Mesothelial cell of epicardium (in vitro differentiated cells): Measurements from ENCODE around the gene ZNF791. TPM values are rescaled to one million over a fixed set of nuclear protein-coding genes. Genes with fewer than 3 reads are reported as not detected.

ENCODE experiments used
- DNase-seq, 2 experiments: peaks; one replicate each; pipeline ENCODE4 v3.0.0; 2021; ENCODE audit warnings: low spot score in 2 of 2; ENCODE audit not compliant: unreplicated experiment in 2 of 2
- H3K27ac Mint-ChIP-seq: 2 replicates; pipeline ENCODE4 v1.8.0; 2021; ENCODE audit warnings: mixed read lengths
- H3K27me3 Mint-ChIP-seq: 2 replicates; pipeline ENCODE4 v1.8.0; 2021; ENCODE audit warnings: low read depth, mixed read lengths
- H3K36me3 Mint-ChIP-seq: 2 replicates; pipeline ENCODE4 v1.8.0; 2021; ENCODE audit warnings: mixed read lengths
- H3K4me1 Mint-ChIP-seq: 2 replicates; pipeline ENCODE4 v1.8.0; 2021; ENCODE audit warnings: mixed read lengths
- H3K4me3 Mint-ChIP-seq: 2 replicates; pipeline ENCODE4 v1.8.0; 2021; ENCODE audit warnings: mild to moderate bottlenecking, moderate library complexity, mixed read lengths
- H3K9me3 Mint-ChIP-seq: 2 replicates; pipeline ENCODE4 v1.8.0; 2021; ENCODE audit warnings: mixed read lengths
- total RNA-seq: library from RNA; stranded (reverse); gene quantifications from 3 replicates; pipeline ENCODE4 v1.2.1, GENCODE V29; 2021
- TF ChIP-seq, protein P1 (sequence below): fragments of 200-600 bp; sonication (generic); IDR thresholded peaks from one replicate; pipeline ENCODE4 v1.5.0; 2021; ENCODE audit warnings: antibody characterized with exemption; ENCODE audit not compliant: unreplicated experiment

Gene ZNF791
- total RNA-seq, 1 donor from 2014 or later: 27.0 TPM

DNA sequence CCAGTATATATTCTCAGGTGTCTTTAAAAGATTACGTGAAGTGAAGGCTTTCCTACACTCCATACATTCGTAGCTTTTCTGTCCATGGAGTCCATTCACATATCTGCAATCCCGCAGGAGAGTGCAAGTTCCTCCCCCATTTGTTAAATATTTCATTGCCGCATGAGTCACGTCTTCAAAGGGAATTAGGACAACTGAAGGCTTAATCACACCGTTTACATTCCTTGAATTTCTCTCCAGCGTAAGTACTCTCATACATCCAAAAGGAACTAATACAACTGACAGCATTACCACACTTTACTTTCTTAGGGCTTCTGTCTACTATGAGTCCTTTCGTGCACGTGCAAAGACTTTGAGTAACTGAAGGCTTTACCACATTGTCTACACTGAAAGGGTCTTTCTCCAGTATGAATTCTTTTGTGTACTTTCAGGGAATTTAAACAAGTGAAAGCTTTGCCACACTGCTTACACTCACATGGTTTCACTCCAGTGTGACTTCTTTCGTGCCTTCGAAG lies 30.5 kb upstream of the ZNF791 start:
- peaks cover 71% of the 10 kb centered on the region for H3K36me3 Mint-ChIP-seq
- no peak overlapping the region for H3K27ac Mint-ChIP-seq
- peaks cover 50% of the 10 kb centered on the region for H3K9me3 Mint-ChIP-seq
- TF ChIP-seq, protein P1, sequence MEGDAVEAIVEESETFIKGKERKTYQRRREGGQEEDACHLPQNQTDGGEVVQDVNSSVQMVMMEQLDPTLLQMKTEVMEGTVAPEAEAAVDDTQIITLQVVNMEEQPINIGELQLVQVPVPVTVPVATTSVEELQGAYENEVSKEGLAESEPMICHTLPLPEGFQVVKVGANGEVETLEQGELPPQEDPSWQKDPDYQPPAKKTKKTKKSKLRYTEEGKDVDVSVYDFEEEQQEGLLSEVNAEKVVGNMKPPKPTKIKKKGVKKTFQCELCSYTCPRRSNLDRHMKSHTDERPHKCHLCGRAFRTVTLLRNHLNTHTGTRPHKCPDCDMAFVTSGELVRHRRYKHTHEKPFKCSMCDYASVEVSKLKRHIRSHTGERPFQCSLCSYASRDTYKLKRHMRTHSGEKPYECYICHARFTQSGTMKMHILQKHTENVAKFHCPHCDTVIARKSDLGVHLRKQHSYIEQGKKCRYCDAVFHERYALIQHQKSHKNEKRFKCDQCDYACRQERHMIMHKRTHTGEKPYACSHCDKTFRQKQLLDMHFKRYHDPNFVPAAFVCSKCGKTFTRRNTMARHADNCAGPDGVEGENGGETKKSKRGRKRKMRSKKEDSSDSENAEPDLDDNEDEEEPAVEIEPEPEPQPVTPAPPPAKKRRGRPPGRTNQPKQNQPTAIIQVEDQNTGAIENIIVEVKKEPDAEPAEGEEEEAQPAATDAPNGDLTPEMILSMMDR: no peak
- no peaks in the 10 kb centered on the region for H3K4me1 Mint-ChIP-seq
- no peak for DNase-seq
- H3K27me3 Mint-ChIP-seq: no peaks in the 10 kb centered on the region
- no peak overlapping the region for H3K4me3 Mint-ChIP-seq

- H3K27ac Mint-ChIP-seq: no peak overlapping the region
- no peaks in the 10 kb centered on the region for H3K27me3 Mint-ChIP-seq
- no peak for DNase-seq
- peaks cover 62% of the 10 kb centered on the region for H3K36me3 Mint-ChIP-seq
- H3K9me3 Mint-ChIP-seq: peaks cover 41% of the 10 kb centered on the region
- no peaks in the 10 kb centered on the region for H3K4me1 Mint-ChIP-seq
- no peak overlapping the region for H3K4me3 Mint-ChIP-seq
- TF ChIP-seq, protein P1: no peak
These were observed 29.6 kb upstream of the ZNF791 start for GRCh38 chr19:12581100-12581499.

GRCh38 chr19:12596485-12596884 lies 14.2 kb upstream of the ZNF791 start:
- Mint-ChIP-seq H3K27ac (no peak overlapping the region), H3K4me3 (no peak overlapping the region), H3K36me3 (peaks cover 32% of the 10 kb centered on the region), H3K9me3 (no peaks in the 10 kb centered on the region), H3K4me1 (no peaks in the 10 kb centered on the region), H3K27me3 (no peaks in the 10 kb centered on the region)
- TF ChIP-seq, protein P1: no peak
- no peak for DNase-seq

DNA sequence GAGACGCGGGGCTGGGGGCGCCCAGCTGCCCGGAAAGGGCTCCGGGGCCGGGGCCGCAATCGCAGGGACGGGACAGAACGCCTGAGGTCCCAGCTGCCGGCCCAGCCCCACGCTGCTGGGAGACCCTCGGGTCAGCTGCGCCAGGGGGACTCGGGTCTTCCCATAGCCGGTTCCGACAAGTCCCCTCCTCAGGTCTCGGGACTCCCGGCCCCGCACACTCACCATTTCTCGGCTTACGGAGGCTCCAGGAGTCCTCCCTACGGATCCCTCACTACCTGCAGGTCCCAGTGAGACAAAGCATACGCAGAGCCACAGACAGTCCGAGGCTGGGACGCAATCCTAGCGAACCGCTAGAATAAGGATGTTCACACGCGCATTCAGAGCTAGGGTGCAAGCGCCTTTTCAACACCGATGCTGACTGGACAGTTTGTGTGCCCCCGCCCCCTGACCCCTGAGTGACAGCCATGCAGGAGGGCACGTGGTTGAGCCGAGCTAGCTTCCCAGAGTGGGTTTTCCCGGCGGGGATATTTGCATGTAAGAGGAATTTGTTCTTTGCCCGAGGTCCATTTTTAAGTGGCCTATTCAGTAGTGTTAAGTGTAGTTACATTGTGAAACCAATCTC lies 13.7 kb upstream of the ZNF791 start:
- H3K27ac Mint-ChIP-seq: no peak overlapping the region
- DNase-seq: no peak
- H3K27me3 Mint-ChIP-seq: no peaks in the 10 kb centered on the region

GRCh38 chr19:12597594-12597993 lies 13.1 kb upstream of the ZNF791 start:
- no peaks in the 10 kb centered on the region for H3K9me3 Mint-ChIP-seq

More for the DNA sequence above, 13.7 kb upstream of the ZNF791 start:
- TF ChIP-seq, protein P1: no peak
- Mint-ChIP-seq H3K4me1 (no peaks in the 10 kb centered on the region), H3K4me3 (no peak overlapping the region), H3K9me3 (no peaks in the 10 kb centered on the region), H3K36me3 (peaks cover 31% of the 10 kb centered on the region)

More at GRCh38 chr19:12597594-12597993, 13.1 kb upstream of the ZNF791 start:
- TF ChIP-seq, protein P1: no peak
- Mint-ChIP-seq H3K27ac (no peak overlapping the region), H3K4me1 (no peaks in the 10 kb centered on the region), H3K4me3 (no peak overlapping the region), H3K36me3 (peaks cover 36% of the 10 kb centered on the region), H3K27me3 (no peaks in the 10 kb centered on the region)
- DNase-seq: no peak
